GM12878 (cell line): Measurements from ENCODE around the gene DTD1.

Source experiments
- ATF2 ChIP-seq: IDR thresholded peaks from 2 replicates; pipeline ENCODE4 v1.6.1; 2012; ENCODE audit warnings: low read length, inconsistent platforms
- GABPA ChIP-seq: IDR thresholded peaks from 2 replicates; pipeline ENCODE4 v1.6.1; 2014; ENCODE audit warnings: antibody characterized with exemption, low read depth, mild to moderate bottlenecking, inconsistent platforms
- RELB ChIP-seq: fragments of 450-650 bp; IDR thresholded peaks from 2 replicates; pipeline ENCODE4 v1.6.1; 2017; ENCODE audit warnings: low read depth, mild to moderate bottlenecking, moderate library complexity
- REST ChIP-seq: IDR thresholded peaks from 2 replicates; pipeline ENCODE4 v1.6.1; 2012; ENCODE audit warnings: mild to moderate bottlenecking, low read depth, low read length
- SIX5 ChIP-seq: IDR thresholded peaks from 2 replicates; pipeline ENCODE4 v1.6.1; 2011; ENCODE audit warnings: mild to moderate bottlenecking, low read depth, low read length, moderate library complexity; ENCODE audit not compliant: severe bottlenecking
- TCF3 ChIP-seq: IDR thresholded peaks from 2 replicates; pipeline ENCODE4 v1.6.1; 2012; ENCODE audit warnings: low read depth, mild to moderate bottlenecking, low read length, borderline replicate concordance; ENCODE audit not compliant: insufficient read depth
- ZNF274 ChIP-seq: IDR thresholded peaks from one replicate; pipeline ENCODE4 v1.8.0; 2011; ENCODE audit not compliant: insufficient read length, insufficient read depth
- TF ChIP-seq, protein P1 (sequence below): IDR thresholded peaks from 2 replicates; pipeline ENCODE4 v1.6.1; 2012; ENCODE audit warnings: improper control_type of control experiment, low read depth, low read length; ENCODE audit not compliant: insufficient replicate concordance
- TF ChIP-seq, protein P2 (sequence below), 3 experiments: IDR thresholded peaks in 2 of 3; conservative IDR thresholded peaks in 1 of 3; 2 replicates each; pipeline ENCODE4 v1.5.1; 2011; ENCODE audit warnings: low read depth in 3 of 3, low read length in 3 of 3, mild to moderate bottlenecking in 3 of 3, control low read depth in 2 of 3, moderate library complexity in 2 of 3, inconsistent platforms in 1 of 3, mixed read lengths in 1 of 3; ENCODE audit not compliant: control insufficient read depth in 2 of 3, insufficient read depth in 1 of 3; ENCODE audit errors: extremely low read depth in 1 of 3

- TF ChIP-seq, protein P1, sequence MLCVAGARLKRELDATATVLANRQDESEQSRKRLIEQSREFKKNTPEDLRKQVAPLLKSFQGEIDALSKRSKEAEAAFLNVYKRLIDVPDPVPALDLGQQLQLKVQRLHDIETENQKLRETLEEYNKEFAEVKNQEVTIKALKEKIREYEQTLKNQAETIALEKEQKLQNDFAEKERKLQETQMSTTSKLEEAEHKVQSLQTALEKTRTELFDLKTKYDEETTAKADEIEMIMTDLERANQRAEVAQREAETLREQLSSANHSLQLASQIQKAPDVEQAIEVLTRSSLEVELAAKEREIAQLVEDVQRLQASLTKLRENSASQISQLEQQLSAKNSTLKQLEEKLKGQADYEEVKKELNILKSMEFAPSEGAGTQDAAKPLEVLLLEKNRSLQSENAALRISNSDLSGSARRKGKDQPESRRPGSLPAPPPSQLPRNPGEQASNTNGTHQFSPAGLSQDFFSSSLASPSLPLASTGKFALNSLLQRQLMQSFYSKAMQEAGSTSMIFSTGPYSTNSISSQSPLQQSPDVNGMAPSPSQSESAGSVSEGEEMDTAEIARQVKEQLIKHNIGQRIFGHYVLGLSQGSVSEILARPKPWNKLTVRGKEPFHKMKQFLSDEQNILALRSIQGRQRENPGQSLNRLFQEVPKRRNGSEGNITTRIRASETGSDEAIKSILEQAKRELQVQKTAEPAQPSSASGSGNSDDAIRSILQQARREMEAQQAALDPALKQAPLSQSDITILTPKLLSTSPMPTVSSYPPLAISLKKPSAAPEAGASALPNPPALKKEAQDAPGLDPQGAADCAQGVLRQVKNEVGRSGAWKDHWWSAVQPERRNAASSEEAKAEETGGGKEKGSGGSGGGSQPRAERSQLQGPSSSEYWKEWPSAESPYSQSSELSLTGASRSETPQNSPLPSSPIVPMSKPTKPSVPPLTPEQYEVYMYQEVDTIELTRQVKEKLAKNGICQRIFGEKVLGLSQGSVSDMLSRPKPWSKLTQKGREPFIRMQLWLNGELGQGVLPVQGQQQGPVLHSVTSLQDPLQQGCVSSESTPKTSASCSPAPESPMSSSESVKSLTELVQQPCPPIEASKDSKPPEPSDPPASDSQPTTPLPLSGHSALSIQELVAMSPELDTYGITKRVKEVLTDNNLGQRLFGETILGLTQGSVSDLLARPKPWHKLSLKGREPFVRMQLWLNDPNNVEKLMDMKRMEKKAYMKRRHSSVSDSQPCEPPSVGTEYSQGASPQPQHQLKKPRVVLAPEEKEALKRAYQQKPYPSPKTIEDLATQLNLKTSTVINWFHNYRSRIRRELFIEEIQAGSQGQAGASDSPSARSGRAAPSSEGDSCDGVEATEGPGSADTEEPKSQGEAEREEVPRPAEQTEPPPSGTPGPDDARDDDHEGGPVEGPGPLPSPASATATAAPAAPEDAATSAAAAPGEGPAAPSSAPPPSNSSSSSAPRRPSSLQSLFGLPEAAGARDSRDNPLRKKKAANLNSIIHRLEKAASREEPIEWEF: no peak
- TF ChIP-seq, protein P2, sequence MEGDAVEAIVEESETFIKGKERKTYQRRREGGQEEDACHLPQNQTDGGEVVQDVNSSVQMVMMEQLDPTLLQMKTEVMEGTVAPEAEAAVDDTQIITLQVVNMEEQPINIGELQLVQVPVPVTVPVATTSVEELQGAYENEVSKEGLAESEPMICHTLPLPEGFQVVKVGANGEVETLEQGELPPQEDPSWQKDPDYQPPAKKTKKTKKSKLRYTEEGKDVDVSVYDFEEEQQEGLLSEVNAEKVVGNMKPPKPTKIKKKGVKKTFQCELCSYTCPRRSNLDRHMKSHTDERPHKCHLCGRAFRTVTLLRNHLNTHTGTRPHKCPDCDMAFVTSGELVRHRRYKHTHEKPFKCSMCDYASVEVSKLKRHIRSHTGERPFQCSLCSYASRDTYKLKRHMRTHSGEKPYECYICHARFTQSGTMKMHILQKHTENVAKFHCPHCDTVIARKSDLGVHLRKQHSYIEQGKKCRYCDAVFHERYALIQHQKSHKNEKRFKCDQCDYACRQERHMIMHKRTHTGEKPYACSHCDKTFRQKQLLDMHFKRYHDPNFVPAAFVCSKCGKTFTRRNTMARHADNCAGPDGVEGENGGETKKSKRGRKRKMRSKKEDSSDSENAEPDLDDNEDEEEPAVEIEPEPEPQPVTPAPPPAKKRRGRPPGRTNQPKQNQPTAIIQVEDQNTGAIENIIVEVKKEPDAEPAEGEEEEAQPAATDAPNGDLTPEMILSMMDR (IDR thresholded peaks at IDR 0.05 in 2 of 3, conservative IDR thresholded peaks at IDR 0.05 in 1 of 3; ENCODE audit: control insufficient read depth in 2 of 3, extremely low read depth in 1 of 3, insufficient read depth in 1 of 3, low read depth in 3 of 3, low read length in 3 of 3): peak; percentile 90 to 98 (median 95)
- TF ChIP-seq SIX5 (no peak), GABPA (no peak), RELB (no peak), ATF2 (no peak), ZNF274 (no peak), REST (no peak), TCF3 (no peak)
These were observed 44.4 kb downstream of the DTD1 start for GRCh38 chr20:18632196-18632789.
